KG1 (cell line): ENCODE data around the gene SIK1.
"Not testable (repeated sequence)": the region's sequence is repeated elsewhere in the genome, so short reads cannot be mapped to it uniquely, and the experiment has no call there.

Experiments
- DNase-seq: peaks from one replicate; lab custom pipeline; 2025; lab: John Stamatoyannopoulos, UW

The SIK1 gene

GRCh38 chr21:43396788-43397438 lies 30.0 kb downstream of the SIK1 start:
- DNase-seq, result not testable (repeated sequence)

- DNase-seq, result not testable (repeated sequence)
Observed at GRCh38 chr21:43383351-43383750, 43.6 kb downstream of the SIK1 start.

- DNase-seq, result not testable (repeated sequence)
Observed at GRCh38 chr21:43382902-43383301, 44.0 kb downstream of the SIK1 start.

- DNase-seq, result not testable (repeated sequence)
Observed at GRCh38 chr21:43380852-43381533, 45.9 kb downstream of the SIK1 start.

GRCh38 chr21:43380337-43380736 lies 46.6 kb downstream of the SIK1 start:
- DNase-seq, result not testable (repeated sequence)

- not testable (repeated sequence) for DNase-seq
Observed at GRCh38 chr21:43379626-43380122, 47.3 kb downstream of the SIK1 start.

- no peak for DNase-seq
Observed at GRCh38 chr21:43376478-43376882, 50.5 kb downstream of the SIK1 start.

- DNase-seq, result no peak
Observed at GRCh38 chr21:43375837-43376477, 51.0 kb downstream of the SIK1 start.

- DNase-seq, result no peak
Observed at GRCh38 chr21:43375006-43375836, 51.7 kb downstream of the SIK1 start.

GRCh38 chr21:43374228-43374885 lies 52.6 kb downstream of the SIK1 start:
- DNase-seq, result no peak

GRCh38 chr21:43373362-43374227 lies 53.3 kb downstream of the SIK1 start:
- DNase-seq, result no peak

- no peak for DNase-seq
Observed at GRCh38 chr21:43372663-43373361, 54.1 kb downstream of the SIK1 start.

GRCh38 chr21:43371786-43372185 lies 55.1 kb downstream of the SIK1 start:
- no peak for DNase-seq

- no peak for DNase-seq
Observed at GRCh38 chr21:43370888-43371570, 55.9 kb downstream of the SIK1 start.

GRCh38 chr21:43370091-43370658 lies 56.8 kb downstream of the SIK1 start:
- DNase-seq, result no peak

GRCh38 chr21:43369596-43370090 lies 57.3 kb downstream of the SIK1 start:
- no peak for DNase-seq

GRCh38 chr21:43369124-43369523 lies 57.8 kb downstream of the SIK1 start:
- no peak for DNase-seq

GRCh38 chr21:43368685-43369084 lies 58.2 kb downstream of the SIK1 start:
- no peak for DNase-seq

GRCh38 chr21:43367859-43368258 lies 59.1 kb downstream of the SIK1 start:
- DNase-seq, result no peak
